ENCODE data around the gene SDHB.

DNA sequence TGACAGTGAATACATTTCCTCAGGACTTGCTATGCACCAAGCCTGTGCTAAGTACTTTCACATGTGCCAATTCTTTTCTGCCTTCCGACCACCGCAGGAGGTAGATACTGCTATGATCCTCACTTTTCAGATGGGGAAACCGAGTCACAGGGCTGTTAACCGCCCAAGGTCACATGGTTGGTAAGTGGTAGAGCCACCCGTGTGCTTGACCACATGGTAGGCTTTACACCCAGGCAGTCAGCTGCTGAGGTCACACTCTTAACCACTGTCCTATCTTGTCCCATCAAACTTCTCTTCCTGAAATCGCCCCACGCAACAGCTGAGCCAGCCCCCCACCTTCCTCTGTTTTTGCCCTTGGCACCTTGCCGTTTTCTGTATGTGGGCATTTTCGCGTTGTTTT lies 31.0 kb upstream of the SDHB start:
- TF ChIP-seq, protein P1, sequence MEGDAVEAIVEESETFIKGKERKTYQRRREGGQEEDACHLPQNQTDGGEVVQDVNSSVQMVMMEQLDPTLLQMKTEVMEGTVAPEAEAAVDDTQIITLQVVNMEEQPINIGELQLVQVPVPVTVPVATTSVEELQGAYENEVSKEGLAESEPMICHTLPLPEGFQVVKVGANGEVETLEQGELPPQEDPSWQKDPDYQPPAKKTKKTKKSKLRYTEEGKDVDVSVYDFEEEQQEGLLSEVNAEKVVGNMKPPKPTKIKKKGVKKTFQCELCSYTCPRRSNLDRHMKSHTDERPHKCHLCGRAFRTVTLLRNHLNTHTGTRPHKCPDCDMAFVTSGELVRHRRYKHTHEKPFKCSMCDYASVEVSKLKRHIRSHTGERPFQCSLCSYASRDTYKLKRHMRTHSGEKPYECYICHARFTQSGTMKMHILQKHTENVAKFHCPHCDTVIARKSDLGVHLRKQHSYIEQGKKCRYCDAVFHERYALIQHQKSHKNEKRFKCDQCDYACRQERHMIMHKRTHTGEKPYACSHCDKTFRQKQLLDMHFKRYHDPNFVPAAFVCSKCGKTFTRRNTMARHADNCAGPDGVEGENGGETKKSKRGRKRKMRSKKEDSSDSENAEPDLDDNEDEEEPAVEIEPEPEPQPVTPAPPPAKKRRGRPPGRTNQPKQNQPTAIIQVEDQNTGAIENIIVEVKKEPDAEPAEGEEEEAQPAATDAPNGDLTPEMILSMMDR (IDR thresholded peaks at IDR 0.05): no peak
- TF ChIP-seq POLR2A (IDR thresholded peaks at IDR 0.05): no peak

Data from sigmoid colon (tissue), 3 donors.